ENCODE data around the gene NPIPA7.
"Not testable (repeated sequence)": the region's sequence is repeated elsewhere in the genome, so short reads cannot be mapped to it uniquely, and the experiment has no call there.

DNA sequence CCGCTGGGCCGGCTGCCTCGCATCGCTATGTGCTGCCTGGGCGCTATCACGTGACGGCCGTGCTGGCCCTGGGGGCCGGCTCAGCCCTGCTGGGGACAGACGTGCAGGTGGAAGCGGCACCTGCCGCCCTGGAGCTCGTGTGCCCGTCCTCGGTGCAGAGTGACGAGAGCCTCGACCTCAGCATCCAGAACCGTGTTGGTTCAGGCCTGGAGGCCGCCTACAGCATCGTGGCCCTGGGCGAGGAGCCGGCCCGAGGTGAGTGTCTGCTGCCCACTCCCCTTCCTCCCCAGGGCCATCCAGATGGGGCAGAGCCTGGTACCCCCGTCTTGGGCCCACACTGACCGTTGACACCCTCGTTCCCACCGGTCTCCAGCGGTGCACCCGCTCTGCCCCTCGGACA lies 21.4 kb upstream of the NPIPA7 start:
- TF ChIP-seq, protein P1, sequence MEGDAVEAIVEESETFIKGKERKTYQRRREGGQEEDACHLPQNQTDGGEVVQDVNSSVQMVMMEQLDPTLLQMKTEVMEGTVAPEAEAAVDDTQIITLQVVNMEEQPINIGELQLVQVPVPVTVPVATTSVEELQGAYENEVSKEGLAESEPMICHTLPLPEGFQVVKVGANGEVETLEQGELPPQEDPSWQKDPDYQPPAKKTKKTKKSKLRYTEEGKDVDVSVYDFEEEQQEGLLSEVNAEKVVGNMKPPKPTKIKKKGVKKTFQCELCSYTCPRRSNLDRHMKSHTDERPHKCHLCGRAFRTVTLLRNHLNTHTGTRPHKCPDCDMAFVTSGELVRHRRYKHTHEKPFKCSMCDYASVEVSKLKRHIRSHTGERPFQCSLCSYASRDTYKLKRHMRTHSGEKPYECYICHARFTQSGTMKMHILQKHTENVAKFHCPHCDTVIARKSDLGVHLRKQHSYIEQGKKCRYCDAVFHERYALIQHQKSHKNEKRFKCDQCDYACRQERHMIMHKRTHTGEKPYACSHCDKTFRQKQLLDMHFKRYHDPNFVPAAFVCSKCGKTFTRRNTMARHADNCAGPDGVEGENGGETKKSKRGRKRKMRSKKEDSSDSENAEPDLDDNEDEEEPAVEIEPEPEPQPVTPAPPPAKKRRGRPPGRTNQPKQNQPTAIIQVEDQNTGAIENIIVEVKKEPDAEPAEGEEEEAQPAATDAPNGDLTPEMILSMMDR (conservative IDR thresholded peaks at IDR 0.05 in 1 of 2, IDR thresholded peaks at IDR 0.05 in 1 of 2; ENCODE audit: extremely low read depth in 1 of 2, insufficient read depth in 1 of 2, low read depth in 1 of 2, low read length in 2 of 2) = not testable (repeated sequence)
- not testable (repeated sequence) for TF ChIP-seq EZH2 (IDR thresholded peaks at IDR 0.05; ENCODE audit: borderline replicate concordance, low read length)

All from mammary epithelial cell (primary cell).